Measurements from ENCODE around the gene RPL7A.
"Not testable (repeated sequence)": the region's sequence is repeated elsewhere in the genome, so short reads cannot be mapped to it uniquely, and the experiment has no call there.

The RPL7A gene

DNA sequence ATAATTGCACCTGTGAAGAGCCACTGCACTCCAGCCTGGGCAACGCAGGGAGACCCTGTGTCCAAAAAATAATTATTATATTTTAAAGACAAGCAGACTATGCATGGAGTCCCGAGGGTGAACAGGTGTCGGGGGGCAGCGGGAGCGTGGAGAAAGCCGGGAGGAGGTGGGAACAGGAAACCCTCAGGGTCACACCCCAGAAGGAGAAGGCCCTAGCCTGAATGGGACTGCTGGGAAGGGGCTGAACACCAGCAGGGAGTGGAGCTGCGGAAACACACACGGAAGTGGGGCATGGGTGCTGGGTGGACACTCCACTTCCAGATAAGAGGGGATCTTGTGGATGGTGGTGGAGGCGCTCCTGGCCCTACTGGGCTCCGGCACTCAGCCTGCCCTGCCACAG, 24.8 kb upstream of the RPL7A start:
- Histone ChIP-seq H3K18ac (ENCODE audit: low read depth in 1 of 2, low read length in 2 of 2) (no peak overlapping the region), H2BK5ac (ENCODE audit: low read depth, low read length, poor library complexity, severe bottlenecking) (no peak overlapping the region), H2AFZ (ENCODE audit: low read depth, low read length) (no peak overlapping the region), H2BK12ac (ENCODE audit: low read length in 2 of 2) (no peak overlapping the region), H3K27ac (ENCODE audit: low read length, poor library complexity, severe bottlenecking) (no peak overlapping the region), H3K4me2 (ENCODE audit: low read length, poor library complexity, severe bottlenecking) (no peak overlapping the region), H3K4me3 (ENCODE audit: insufficient read depth in 1 of 2, low read depth in 1 of 2, low read length in 2 of 2) (no peak overlapping the region), H4K8ac (ENCODE audit: low read length) (no peak overlapping the region), H3K9ac (ENCODE audit: low read length) (no peak overlapping the region), H2BK15ac (ENCODE audit: low read depth, poor library complexity, severe bottlenecking) (no peak overlapping the region), H3K4ac (ENCODE audit: low read depth in 1 of 2, low read length in 2 of 2) (no peak overlapping the region), H3K4me1 (ENCODE audit: control insufficient read depth, insufficient read depth, low read depth, low read length) (no peaks in the 10 kb centered on the region), H3K27me3 (ENCODE audit: control insufficient read depth in 1 of 2, insufficient read depth in 1 of 2, low read length in 2 of 2) (peaks cover 8 to 15% of the 10 kb centered on the region in 2 experiments), H3K79me1 (replicated peaks; ENCODE audit: low read length, poor library complexity, severe bottlenecking) (no peaks in the 10 kb centered on the region), H3K14ac (ENCODE audit: low read length in 2 of 2) (no peak overlapping the region), H2BK120ac (ENCODE audit: low read depth, low read length) (no peak overlapping the region), H2AK5ac (ENCODE audit: low read length, severe bottlenecking) (no peak overlapping the region), H3K23ac (ENCODE audit: low read length in 2 of 2) (no peak overlapping the region), H3K9me3 (ENCODE audit: control insufficient read depth, low read length) (peaks cover 4% of the 10 kb centered on the region), H3K36me3 (ENCODE audit: control insufficient read depth in 1 of 2, insufficient read depth in 2 of 2, low read depth in 1 of 2, low read length in 2 of 2) (peaks cover 2 to 3% of the 10 kb centered on the region in 2 experiments), H4K91ac (ENCODE audit: low read length) (no peak overlapping the region)
- whole genome bisulfite sequencing = 94% methylated on average over 9 of the region's 10 CpGs
- DNase-seq = no peak

DNA sequence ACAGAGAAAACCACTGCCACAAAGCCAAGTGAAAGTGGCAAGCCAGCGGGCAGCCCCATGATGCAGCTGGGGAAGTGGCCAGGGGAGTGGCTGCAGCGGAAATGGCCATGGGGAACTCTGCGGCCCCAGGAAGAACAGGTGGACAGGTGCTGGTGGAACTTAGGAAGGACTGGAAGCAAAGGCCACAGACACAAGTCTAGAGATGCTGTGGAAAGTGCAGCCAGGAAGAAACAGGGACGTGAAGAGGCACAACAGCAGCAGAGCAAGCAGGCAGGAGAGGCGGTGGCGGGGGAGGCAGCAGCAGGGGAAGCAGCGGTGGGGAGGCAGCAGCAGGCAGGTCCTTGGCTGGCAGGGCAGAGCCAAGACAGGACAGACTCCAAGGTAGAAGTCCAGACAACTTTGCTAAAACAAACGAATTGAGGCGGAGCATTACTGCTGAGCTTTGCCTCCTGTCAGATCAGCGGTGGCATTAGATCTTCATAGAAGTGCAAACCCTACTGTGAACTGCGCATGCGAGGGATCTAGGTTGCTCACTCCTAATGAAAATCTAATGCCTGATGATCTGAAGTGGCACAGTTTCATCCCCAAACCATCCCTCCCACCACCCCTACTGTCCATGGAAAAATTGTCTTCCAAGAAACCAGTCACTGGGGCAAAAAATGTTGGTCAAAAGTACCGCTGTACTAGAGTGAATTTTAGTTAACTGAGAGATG, 23.9 kb upstream of the RPL7A start:
- Histone ChIP-seq H4K8ac (ENCODE audit: low read length) (no peak overlapping the region), H2AK5ac (ENCODE audit: low read length, severe bottlenecking) (no peak overlapping the region), H3K27ac (ENCODE audit: low read length, poor library complexity, severe bottlenecking) (no peak overlapping the region), H3K4ac (ENCODE audit: low read depth in 1 of 2, low read length in 2 of 2) (no peak overlapping the region), H3K9ac (ENCODE audit: low read length) (no peak overlapping the region), H4K91ac (ENCODE audit: low read length) (peak overlapping the region; percentile 48), H3K79me1 (replicated peaks; ENCODE audit: low read length, poor library complexity, severe bottlenecking) (no peaks in the 10 kb centered on the region), H2BK120ac (ENCODE audit: low read depth, low read length) (no peak overlapping the region), H2AFZ (ENCODE audit: low read depth, low read length) (no peak overlapping the region), H3K23ac (ENCODE audit: low read length in 2 of 2) (no peak overlapping the region), H3K4me1 (ENCODE audit: control insufficient read depth, insufficient read depth, low read depth, low read length) (no peaks in the 10 kb centered on the region), H2BK15ac (ENCODE audit: low read depth, poor library complexity, severe bottlenecking) (no peak overlapping the region), H3K4me2 (ENCODE audit: low read length, poor library complexity, severe bottlenecking) (no peak overlapping the region), H3K4me3 (ENCODE audit: insufficient read depth in 1 of 2, low read depth in 1 of 2, low read length in 2 of 2) (no peak overlapping the region), H2BK5ac (ENCODE audit: low read depth, low read length, poor library complexity, severe bottlenecking) (no peak overlapping the region), H3K36me3 (ENCODE audit: control insufficient read depth in 1 of 2, insufficient read depth in 2 of 2, low read depth in 1 of 2, low read length in 2 of 2) (peaks cover 2 to 6% of the 10 kb centered on the region in 2 experiments), H3K9me3 (ENCODE audit: control insufficient read depth, low read length) (peaks cover 4% of the 10 kb centered on the region), H3K18ac (ENCODE audit: low read depth in 1 of 2, low read length in 2 of 2) (no peak overlapping the region), H2BK12ac (ENCODE audit: low read length in 2 of 2) (no peak overlapping the region), H3K27me3 (ENCODE audit: control insufficient read depth in 1 of 2, insufficient read depth in 1 of 2, low read length in 2 of 2) (peaks cover 8 to 15% of the 10 kb centered on the region in 2 experiments), H3K14ac (ENCODE audit: low read length in 2 of 2) (no peak overlapping the region)
- 85% methylated on average over 13 of the region's 13 CpGs for WGBS
- DNase-seq = no peak

DNA sequence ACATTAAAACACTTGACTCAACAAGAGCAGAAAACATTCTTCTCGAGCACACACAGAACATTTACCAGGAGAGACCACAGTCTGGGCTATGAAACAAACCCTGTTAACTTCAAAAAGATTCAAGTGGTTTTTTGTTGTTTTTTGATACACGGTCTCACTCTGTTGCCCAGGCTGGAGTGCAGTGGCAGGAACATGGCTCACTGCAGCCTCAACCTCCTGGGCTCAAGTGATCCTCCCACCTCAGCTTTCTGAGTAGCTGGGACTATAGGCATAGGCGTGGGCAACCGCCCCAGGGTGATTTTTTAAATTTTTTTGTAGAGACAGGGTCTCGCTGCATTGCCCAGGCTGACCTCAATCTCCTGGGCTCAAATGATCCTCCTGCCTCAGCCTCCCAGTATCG, 21.0 kb upstream of the RPL7A start:
- H3K4me1 ChIP-seq (ENCODE audit: control insufficient read depth, insufficient read depth, low read depth, low read length); H3K27ac ChIP-seq (ENCODE audit: low read length, poor library complexity, severe bottlenecking); H2AK5ac ChIP-seq (ENCODE audit: low read length, severe bottlenecking); H3K4me2 ChIP-seq (ENCODE audit: low read length, poor library complexity, severe bottlenecking); H2AFZ ChIP-seq (ENCODE audit: low read depth, low read length); H3K18ac ChIP-seq (ENCODE audit: low read depth in 1 of 2, low read length in 2 of 2); H4K91ac ChIP-seq (ENCODE audit: low read length); H3K14ac ChIP-seq (ENCODE audit: low read length in 2 of 2); H3K4me3 ChIP-seq (ENCODE audit: insufficient read depth in 1 of 2, low read depth in 1 of 2, low read length in 2 of 2); H2BK12ac ChIP-seq (ENCODE audit: low read length in 2 of 2); H3K23ac ChIP-seq (ENCODE audit: low read length in 2 of 2); H2BK5ac ChIP-seq (ENCODE audit: low read depth, low read length, poor library complexity, severe bottlenecking); H3K27me3 ChIP-seq (ENCODE audit: control insufficient read depth in 1 of 2, insufficient read depth in 1 of 2, low read length in 2 of 2); H3K4ac ChIP-seq (ENCODE audit: low read depth in 1 of 2, low read length in 2 of 2); H2BK15ac ChIP-seq (ENCODE audit: low read depth, poor library complexity, severe bottlenecking); H3K9ac ChIP-seq (ENCODE audit: low read length); H4K8ac ChIP-seq (ENCODE audit: low read length); H2BK120ac ChIP-seq (ENCODE audit: low read depth, low read length); DNase-seq; H3K9me3 ChIP-seq (ENCODE audit: control insufficient read depth, low read length): not testable (repeated sequence)
- H3K36me3 ChIP-seq (ENCODE audit: control insufficient read depth in 1 of 2, insufficient read depth in 2 of 2, low read depth in 1 of 2, low read length in 2 of 2) = peaks cover 13 to 30% of the 10 kb centered on the region in 2 experiments
- H3K79me1 ChIP-seq (replicated peaks; ENCODE audit: low read length, poor library complexity, severe bottlenecking) = peaks cover 12% of the 10 kb centered on the region
- WGBS = 83% methylated on average over 6 of the region's 6 CpGs

DNA sequence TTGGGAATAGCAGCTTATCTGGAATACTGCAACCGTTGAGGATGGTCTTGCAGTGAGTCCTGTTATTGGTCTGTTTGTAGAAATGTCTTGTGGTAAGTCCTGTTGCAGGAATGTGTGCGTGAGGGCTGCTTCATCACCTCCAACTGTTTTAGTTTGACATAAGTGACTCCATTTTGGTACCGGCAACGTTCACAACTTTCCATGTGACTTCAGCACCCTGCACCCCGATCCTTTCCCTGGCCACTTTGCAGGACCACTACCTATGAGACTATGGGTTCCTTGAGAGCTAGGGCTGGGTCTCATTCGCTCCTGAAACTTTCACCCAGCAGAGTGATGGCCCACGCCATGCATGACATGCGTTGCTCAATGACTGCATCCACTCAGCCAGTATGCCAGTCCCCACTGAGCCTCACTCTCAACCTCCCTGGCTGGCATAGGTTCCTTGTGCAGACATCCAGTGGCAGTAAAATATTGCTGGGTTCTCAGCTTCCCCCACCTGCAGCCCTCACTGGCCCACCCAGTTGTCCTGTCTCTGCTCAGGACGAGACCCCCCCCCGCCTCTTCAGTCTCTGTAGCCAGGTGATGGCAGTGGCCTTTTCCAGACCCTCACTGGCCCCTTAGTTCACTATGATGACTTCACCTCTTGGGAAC, 20.1 kb upstream of the RPL7A start:
- Histone ChIP-seq H3K36me3 (ENCODE audit: control insufficient read depth in 1 of 2, insufficient read depth in 2 of 2, low read depth in 1 of 2, low read length in 2 of 2) (peaks cover 23 to 40% of the 10 kb centered on the region in 2 experiments), H3K4me1 (ENCODE audit: control insufficient read depth, insufficient read depth, low read depth, low read length) (peaks cover 3% of the 10 kb centered on the region), H2BK12ac (ENCODE audit: low read length in 2 of 2) (no peak overlapping the region), H4K8ac (ENCODE audit: low read length) (no peak overlapping the region), H3K4ac (ENCODE audit: low read depth in 1 of 2, low read length in 2 of 2) (no peak overlapping the region), H3K27me3 (ENCODE audit: control insufficient read depth in 1 of 2, insufficient read depth in 1 of 2, low read length in 2 of 2) (peaks cover 0 to 8% of the 10 kb centered on the region in 2 experiments), H3K9ac (ENCODE audit: low read length) (no peak overlapping the region), H2AFZ (ENCODE audit: low read depth, low read length) (no peak overlapping the region), H2BK15ac (ENCODE audit: low read depth, poor library complexity, severe bottlenecking) (no peak overlapping the region), H3K18ac (ENCODE audit: low read depth in 1 of 2, low read length in 2 of 2) (no peak overlapping the region), H3K14ac (ENCODE audit: low read length in 2 of 2) (no peak overlapping the region), H3K4me2 (ENCODE audit: low read length, poor library complexity, severe bottlenecking) (no peak overlapping the region), H2BK5ac (ENCODE audit: low read depth, low read length, poor library complexity, severe bottlenecking) (no peak overlapping the region), H4K91ac (ENCODE audit: low read length) (no peak overlapping the region), H3K4me3 (ENCODE audit: insufficient read depth in 1 of 2, low read depth in 1 of 2, low read length in 2 of 2) (no peak overlapping the region), H3K23ac (ENCODE audit: low read length in 2 of 2) (no peak overlapping the region), H3K79me1 (replicated peaks; ENCODE audit: low read length, poor library complexity, severe bottlenecking) (peaks cover 21% of the 10 kb centered on the region), H3K27ac (ENCODE audit: low read length, poor library complexity, severe bottlenecking) (no peak overlapping the region), H2BK120ac (ENCODE audit: low read depth, low read length) (no peak overlapping the region), H2AK5ac (ENCODE audit: low read length, severe bottlenecking) (no peak overlapping the region), H3K9me3 (ENCODE audit: control insufficient read depth, low read length) (peaks cover 4% of the 10 kb centered on the region)
- DNase-seq = no peak
- 85% methylated on average over 10 of the region's 10 CpGs for WGBS

Measured in mesenchymal stem cell (in vitro differentiated cells and primary cell).